Type B pancreatic cell (in vitro differentiated cells): ENCODE measurements around the gene VAV2. TPM values are rescaled to one million over a fixed set of nuclear protein-coding genes. Genes with fewer than 3 reads are reported as not detected.

Experiments used
- DNase-seq: peaks from one replicate; pipeline ENCODE4 v3.0.0; 2021; ENCODE audit warnings: mixed read lengths; ENCODE audit not compliant: unreplicated experiment; ENCODE audit errors: extremely low spot score
- H3K27ac Mint-ChIP-seq: 2 replicates; pipeline ENCODE4 v1.8.0; 2021; ENCODE audit warnings: mild to moderate bottlenecking, mixed read lengths
- H3K27me3 Mint-ChIP-seq: 2 replicates; pipeline ENCODE4 v1.8.0; 2021; ENCODE audit warnings: mixed read lengths
- H3K36me3 Mint-ChIP-seq: 2 replicates; pipeline ENCODE4 v1.8.0; 2021; ENCODE audit warnings: mixed read lengths
- H3K4me1 Mint-ChIP-seq: one replicate; pipeline ENCODE4 v1.8.0; 2021; ENCODE audit warnings: mixed read lengths; ENCODE audit not compliant: unreplicated experiment
- H3K4me3 Mint-ChIP-seq: 2 replicates; pipeline ENCODE4 v1.8.0; 2021; ENCODE audit warnings: mild to moderate bottlenecking, mixed read lengths
- H3K9me3 Mint-ChIP-seq: 2 replicates; pipeline ENCODE4 v1.8.0; 2021; ENCODE audit warnings: mixed read lengths
- total RNA-seq: library from RNA; stranded (reverse); gene quantifications from 2 replicates; pipeline ENCODE4 v1.2.1, GENCODE V29; 2021; ENCODE audit warnings: low replicate concordance
- TF ChIP-seq, protein P1 (sequence below): fragments of 200-600 bp; sonication (generic); conservative IDR thresholded peaks from 2 replicates; pipeline ENCODE4 v1.5.0; 2021; ENCODE audit warnings: antibody characterized with exemption, mild to moderate bottlenecking

Gene VAV2
- total RNA-seq, 1 donor from 2014 or later, result 39.4 TPM

- peak overlapping the region; percentile 59 for H3K27ac Mint-ChIP-seq
- no peak for DNase-seq
- peaks cover 24% of the 10 kb centered on the region for H3K4me1 Mint-ChIP-seq
- H3K27me3 Mint-ChIP-seq, result no peaks in the 10 kb centered on the region
- peak overlapping the region; percentile 17 for H3K4me3 Mint-ChIP-seq
- no peaks in the 10 kb centered on the region for H3K9me3 Mint-ChIP-seq
- TF ChIP-seq, protein P1, sequence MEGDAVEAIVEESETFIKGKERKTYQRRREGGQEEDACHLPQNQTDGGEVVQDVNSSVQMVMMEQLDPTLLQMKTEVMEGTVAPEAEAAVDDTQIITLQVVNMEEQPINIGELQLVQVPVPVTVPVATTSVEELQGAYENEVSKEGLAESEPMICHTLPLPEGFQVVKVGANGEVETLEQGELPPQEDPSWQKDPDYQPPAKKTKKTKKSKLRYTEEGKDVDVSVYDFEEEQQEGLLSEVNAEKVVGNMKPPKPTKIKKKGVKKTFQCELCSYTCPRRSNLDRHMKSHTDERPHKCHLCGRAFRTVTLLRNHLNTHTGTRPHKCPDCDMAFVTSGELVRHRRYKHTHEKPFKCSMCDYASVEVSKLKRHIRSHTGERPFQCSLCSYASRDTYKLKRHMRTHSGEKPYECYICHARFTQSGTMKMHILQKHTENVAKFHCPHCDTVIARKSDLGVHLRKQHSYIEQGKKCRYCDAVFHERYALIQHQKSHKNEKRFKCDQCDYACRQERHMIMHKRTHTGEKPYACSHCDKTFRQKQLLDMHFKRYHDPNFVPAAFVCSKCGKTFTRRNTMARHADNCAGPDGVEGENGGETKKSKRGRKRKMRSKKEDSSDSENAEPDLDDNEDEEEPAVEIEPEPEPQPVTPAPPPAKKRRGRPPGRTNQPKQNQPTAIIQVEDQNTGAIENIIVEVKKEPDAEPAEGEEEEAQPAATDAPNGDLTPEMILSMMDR, result no peak
- H3K36me3 Mint-ChIP-seq, result peaks cover 10% of the 10 kb centered on the region
These were observed 128.9 kb downstream of the VAV2 start for GRCh38 chr9:133863257-133863592.

- no peaks in the 10 kb centered on the region for H3K27me3 Mint-ChIP-seq
- TF ChIP-seq, protein P1, result no peak
- peak overlapping the region; percentile 62 for H3K27ac Mint-ChIP-seq
- peaks cover 24% of the 10 kb centered on the region for H3K4me1 Mint-ChIP-seq
- H3K4me3 Mint-ChIP-seq, result peak overlapping the region; percentile 17
- peaks cover 10% of the 10 kb centered on the region for H3K36me3 Mint-ChIP-seq
- no peak for DNase-seq
- H3K9me3 Mint-ChIP-seq, result no peaks in the 10 kb centered on the region
These were observed 129.4 kb downstream of the VAV2 start for GRCh38 chr9:133862585-133863256.

GRCh38 chr9:133861692-133862091, 130.4 kb downstream of the VAV2 start:
- no peak overlapping the region for H3K27ac Mint-ChIP-seq
- TF ChIP-seq, protein P1, result no peak

DNA sequence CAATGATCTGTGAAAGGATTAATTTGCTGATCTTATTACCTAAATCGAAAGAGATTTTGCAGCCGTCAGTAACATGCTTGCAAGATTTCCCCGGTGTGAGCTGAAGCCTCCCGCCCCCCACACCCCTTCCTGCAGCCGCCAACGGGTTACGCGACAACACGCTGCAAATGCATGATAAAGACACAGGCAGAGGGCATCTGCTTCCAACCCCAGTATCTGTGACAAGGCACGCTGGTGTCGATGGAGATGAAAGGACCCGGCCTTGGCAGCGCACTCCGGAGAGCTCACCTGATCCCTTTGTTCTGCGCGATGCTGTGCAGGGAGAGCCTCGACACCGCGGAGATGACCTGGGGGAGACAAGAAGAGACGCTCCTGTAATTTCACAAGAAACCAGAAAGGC, 131.0 kb downstream of the VAV2 start:
- no peaks in the 10 kb centered on the region for H3K9me3 Mint-ChIP-seq
- H3K27ac Mint-ChIP-seq, result no peak overlapping the region
- peaks cover 15% of the 10 kb centered on the region for H3K36me3 Mint-ChIP-seq
- peaks cover 25% of the 10 kb centered on the region for H3K4me1 Mint-ChIP-seq
- TF ChIP-seq, protein P1, result no peak
- no peaks in the 10 kb centered on the region for H3K27me3 Mint-ChIP-seq
- H3K4me3 Mint-ChIP-seq, result no peak overlapping the region
- no peak for DNase-seq

More at GRCh38 chr9:133861692-133862091, 130.4 kb downstream of the VAV2 start:
- H3K9me3 Mint-ChIP-seq, result no peaks in the 10 kb centered on the region
- peaks cover 16% of the 10 kb centered on the region for H3K36me3 Mint-ChIP-seq
- H3K4me1 Mint-ChIP-seq, result peaks cover 24% of the 10 kb centered on the region
- no peak overlapping the region for H3K4me3 Mint-ChIP-seq
- H3K27me3 Mint-ChIP-seq, result no peaks in the 10 kb centered on the region
- DNase-seq, result no peak

DNA sequence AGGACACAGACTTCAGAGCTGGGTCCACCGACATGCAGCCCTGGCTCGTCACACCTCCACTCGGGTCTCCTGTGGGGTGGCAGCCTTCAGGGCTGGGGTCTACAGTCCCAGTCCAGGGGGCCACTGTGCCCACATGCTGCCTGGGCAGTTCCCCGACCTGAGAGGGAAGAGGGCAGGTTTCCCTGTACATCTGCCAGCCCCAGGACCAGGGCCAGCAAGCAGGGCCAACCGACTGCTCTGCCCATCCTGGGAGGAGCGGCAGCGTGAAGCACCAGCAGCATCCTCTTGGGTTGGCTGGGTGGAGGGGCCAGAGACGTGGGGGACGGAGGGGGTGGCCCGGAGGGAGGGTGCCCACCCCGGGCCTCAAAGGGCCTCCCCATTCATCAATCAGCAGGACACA, 133.4 kb downstream of the VAV2 start:
- H3K4me1 Mint-ChIP-seq, result peaks cover 34% of the 10 kb centered on the region

More for the DNA sequence above, 133.4 kb downstream of the VAV2 start:
- TF ChIP-seq, protein P1, result no peak
- H3K9me3 Mint-ChIP-seq, result no peaks in the 10 kb centered on the region
- no peak overlapping the region for H3K4me3 Mint-ChIP-seq
- DNase-seq, result no peak
- H3K27ac Mint-ChIP-seq, result no peak overlapping the region
- peaks cover 11% of the 10 kb centered on the region for H3K36me3 Mint-ChIP-seq
- no peaks in the 10 kb centered on the region for H3K27me3 Mint-ChIP-seq
